Measurements from ENCODE around the gene RPTOR.

RPTOR gene

GRCh38 chr17:80924111-80924806 is 379.6 kb downstream of the RPTOR start:
- no peak for DNase-seq

GRCh38 chr17:80924807-80925610 is 380.4 kb downstream of the RPTOR start:
- no peak for DNase-seq

- DNase-seq: no peak
Measured at GRCh38 chr17:80925688-80926335, 381.2 kb downstream of the RPTOR start.

- no peak for DNase-seq
Measured at GRCh38 chr17:80926591-80927250, 382.1 kb downstream of the RPTOR start.

GRCh38 chr17:80927791-80928216 is 383.2 kb downstream of the RPTOR start:
- no peak for DNase-seq

- no peak for DNase-seq
Measured at GRCh38 chr17:80929449-80929848, 384.8 kb downstream of the RPTOR start.

GRCh38 chr17:80930335-80931279 is 386.0 kb downstream of the RPTOR start:
- no peak for DNase-seq

- no peak for DNase-seq
Measured at GRCh38 chr17:80931421-80932265, 387.0 kb downstream of the RPTOR start.

GRCh38 chr17:80935526-80935925 is 390.9 kb downstream of the RPTOR start:
- peak; percentile 2 for DNase-seq

- DNase-seq: no peak
Measured at GRCh38 chr17:80936218-80936617, 391.6 kb downstream of the RPTOR start.

GRCh38 chr17:80936723-80937122 is 392.1 kb downstream of the RPTOR start:
- DNase-seq: no peak

GRCh38 chr17:80937462-80938381 is 393.1 kb downstream of the RPTOR start:
- DNase-seq: no peak

GRCh38 chr17:80938556-80938955 is 393.9 kb downstream of the RPTOR start:
- DNase-seq: peak; percentile 19

- DNase-seq: no peak
Measured at GRCh38 chr17:80939151-80940145, 394.8 kb downstream of the RPTOR start.

GRCh38 chr17:80940171-80941123 is 395.8 kb downstream of the RPTOR start:
- no peak for DNase-seq

GRCh38 chr17:80941171-80941570 is 396.5 kb downstream of the RPTOR start:
- DNase-seq: no peak

GRCh38 chr17:80941743-80942422 is 397.2 kb downstream of the RPTOR start:
- DNase-seq: no peak

Measured in CD4-positive, alpha-beta T cell treated with Interleukin-4 for 4 hours (primary cell).